GM23248 (cell line): Measurements from ENCODE around the gene OSBPL5. TPM values are rescaled to one million over a fixed set of nuclear protein-coding genes. Genes with fewer than 3 reads are reported as not detected.

ENCODE experiments used
- DNase-seq: peaks from one replicate; pipeline ENCODE4 v3.0.0-alpha.2; 2015
- H2AFZ ChIP-seq: fragments of 200-600 bp; sonication (generic); 2 replicates; pipeline ENCODE4 v1.6.1; 2016; ENCODE audit warnings: antibody characterized with exemption
- H3F3A ChIP-seq: fragments of 200-600 bp; sonication (generic); 2 replicates; pipeline ENCODE4 v1.6.1; 2016; ENCODE audit warnings: mild to moderate bottlenecking, antibody characterized with exemption, mixed run types; ENCODE audit not compliant: insufficient read depth
- H3K27ac ChIP-seq: fragments of 200-600 bp; sonication (generic); 2 replicates; pipeline ENCODE4 v1.5.1; 2016; ENCODE audit warnings: mild to moderate bottlenecking
- H3K27me3 ChIP-seq: fragments of 200-600 bp; sonication (generic); replicated peaks from 2 replicates; pipeline ENCODE4 v1.6.1; 2016; ENCODE audit warnings: mild to moderate bottlenecking; ENCODE audit not compliant: insufficient read depth
- H3K36me3 ChIP-seq: fragments of 200-600 bp; sonication (generic); 2 replicates; pipeline ENCODE4 v1.6.1; 2016; ENCODE audit warnings: low read depth, mild to moderate bottlenecking
- H3K4me1 ChIP-seq: fragments of 200-600 bp; sonication (generic); 2 replicates; pipeline ENCODE4 v1.6.1; 2016; ENCODE audit warnings: mild to moderate bottlenecking; ENCODE audit not compliant: insufficient read depth
- H3K4me2 ChIP-seq: fragments of 200-600 bp; sonication (generic); one replicate; pipeline ENCODE4 v1.6.1; 2016; ENCODE audit warnings: mild to moderate bottlenecking; ENCODE audit not compliant: unreplicated experiment
- H3K4me3 ChIP-seq: fragments of 200-600 bp; sonication (generic); 2 replicates; pipeline ENCODE4 v1.5.1; 2016; ENCODE audit warnings: mild to moderate bottlenecking
- H3K79me2 ChIP-seq: fragments of 200-600 bp; sonication (generic); 2 replicates; pipeline ENCODE4 v1.6.1; 2016; ENCODE audit warnings: mild to moderate bottlenecking; ENCODE audit not compliant: insufficient read depth
- H3K9ac ChIP-seq: fragments of 200-600 bp; sonication (generic); 2 replicates; pipeline ENCODE4 v1.6.1; 2016; ENCODE audit warnings: mild to moderate bottlenecking
- H3K9me2 ChIP-seq: fragments of 200-600 bp; sonication (generic); 2 replicates; pipeline ENCODE4 v1.6.1; 2016; ENCODE audit warnings: mixed run types, mild to moderate bottlenecking, moderate library complexity; ENCODE audit not compliant: insufficient read depth
- H3K9me3 ChIP-seq: fragments of 200-600 bp; sonication (generic); one replicate; pipeline ENCODE4 v1.6.1; 2017; ENCODE audit warnings: low read depth
- H4K20me1 ChIP-seq: fragments of 200-600 bp; sonication (generic); 2 replicates; pipeline ENCODE4 v1.6.0; 2016; ENCODE audit not compliant: insufficient read depth
- EZH2 ChIP-seq: fragments of 200-600 bp; sonication (generic); IDR thresholded peaks from 2 replicates; pipeline ENCODE4 v1.6.1; 2018; ENCODE audit warnings: antibody characterized with exemption, mild to moderate bottlenecking; ENCODE audit not compliant: insufficient read depth, poor library complexity, severe bottlenecking
- EZH2phosphoT487 ChIP-seq: fragments of 200-600 bp; sonication (generic); IDR thresholded peaks from 2 replicates; pipeline ENCODE4 v1.6.1; 2018; ENCODE audit warnings: antibody characterized with exemption, moderate library complexity, mild to moderate bottlenecking, low read depth; ENCODE audit not compliant: insufficient read depth
- WGBS, 2 experiments: methylation state at CpG; one replicate each; pipeline ENCODE4 v1.1.6; 2015 to 2017; ENCODE audit warnings: low lambda C conversion rate in 2 of 2, low coverage in 1 of 2; ENCODE audit errors: missing lambda C conversion rate in 2 of 2; 5-methylcytosine and 5-hydroxymethylcytosine counted together
- in situ Hi-C: fragments of 300-500 bp; cut with MboI; formaldehyde crosslinking; loops from 2 replicates; pipeline ENCODE4 v1.15.0; 2020
- polyA plus RNA-seq: library from polyadenylated mRNA; unstranded; fragments of >200 nt; fragmentation: Nextera tagmentation; extraction: Ambion mirVana; gene quantifications from 2 replicates; pipeline ENCODE4 v1.2.1, GENCODE V29; 2016
- total RNA-seq: library from RNA; depleted of rRNA; stranded (reverse); fragments of >200 nt; shearing (Covaris generic); gene quantifications from 2 replicates; pipeline ENCODE4 v1.2.3, GENCODE V29; 2014

OSBPL5 gene
- total and polyA plus RNA-seq, 2 experiments from 2014 or later, result 27.9 to 57.6 TPM

- 36 to 39% methylated on average over 15 of the region's 15 CpGs for WGBS, 2 experiments
Measured at GRCh38 chr11:3163241-3163981, 1.7 kb downstream of the OSBPL5 start.

GRCh38 chr11:3162410-3163240 is 2.5 kb downstream of the OSBPL5 start:
- no peaks in the 10 kb centered on the region for H3F3A ChIP-seq
- peaks cover 65% of the 10 kb centered on the region for H3K79me2 ChIP-seq
- TF ChIP-seq EZH2phosphoT487, result no peak
- no peaks in the 10 kb centered on the region for H3K27me3 ChIP-seq
- WGBS, 2 experiments, result 38 to 39% methylated on average over 21 of the region's 21 CpGs
- no peak for DNase-seq
- peak overlapping the region; percentile 34 for H3K4me3 ChIP-seq
- in situ Hi-C loops, result no loop called here
- no peaks in the 10 kb centered on the region for H3K9me3 ChIP-seq
- H3K36me3 ChIP-seq, result no peaks in the 10 kb centered on the region
- H3K4me2 ChIP-seq, result peak overlapping the region; percentile 81
- no peaks in the 10 kb centered on the region for H4K20me1 ChIP-seq
- peak overlapping the region; percentile 21; the same call in 1 of the 2 replicates for H3K9ac ChIP-seq
- H2AFZ ChIP-seq, result no peak overlapping the region
- no peak overlapping the region for H3K27ac ChIP-seq
- peaks cover 34% of the 10 kb centered on the region for H3K4me1 ChIP-seq
- no peaks in the 10 kb centered on the region for H3K9me2 ChIP-seq

More at GRCh38 chr11:3163241-3163981, 1.7 kb downstream of the OSBPL5 start:
- Histone ChIP-seq H4K20me1 (no peaks in the 10 kb centered on the region), H3K4me2 (peak overlapping the region; percentile 81), H3K4me3 (peak overlapping the region; percentile 82), H3K79me2 (peaks cover 57% of the 10 kb centered on the region), H3K9ac (peak overlapping the region; percentile 86), H3K4me1 (peaks cover 32% of the 10 kb centered on the region), H3K27ac (no peak overlapping the region), H3K9me2 (no peaks in the 10 kb centered on the region), H2AFZ (no peak overlapping the region), H3K36me3 (no peaks in the 10 kb centered on the region), H3K27me3 (no peaks in the 10 kb centered on the region), H3F3A (no peaks in the 10 kb centered on the region), H3K9me3 (no peaks in the 10 kb centered on the region)
- in situ Hi-C loops, result no loop called here
- TF ChIP-seq EZH2 (no peak), EZH2phosphoT487 (no peak)
- DNase-seq, result peak; percentile 28

DNA sequence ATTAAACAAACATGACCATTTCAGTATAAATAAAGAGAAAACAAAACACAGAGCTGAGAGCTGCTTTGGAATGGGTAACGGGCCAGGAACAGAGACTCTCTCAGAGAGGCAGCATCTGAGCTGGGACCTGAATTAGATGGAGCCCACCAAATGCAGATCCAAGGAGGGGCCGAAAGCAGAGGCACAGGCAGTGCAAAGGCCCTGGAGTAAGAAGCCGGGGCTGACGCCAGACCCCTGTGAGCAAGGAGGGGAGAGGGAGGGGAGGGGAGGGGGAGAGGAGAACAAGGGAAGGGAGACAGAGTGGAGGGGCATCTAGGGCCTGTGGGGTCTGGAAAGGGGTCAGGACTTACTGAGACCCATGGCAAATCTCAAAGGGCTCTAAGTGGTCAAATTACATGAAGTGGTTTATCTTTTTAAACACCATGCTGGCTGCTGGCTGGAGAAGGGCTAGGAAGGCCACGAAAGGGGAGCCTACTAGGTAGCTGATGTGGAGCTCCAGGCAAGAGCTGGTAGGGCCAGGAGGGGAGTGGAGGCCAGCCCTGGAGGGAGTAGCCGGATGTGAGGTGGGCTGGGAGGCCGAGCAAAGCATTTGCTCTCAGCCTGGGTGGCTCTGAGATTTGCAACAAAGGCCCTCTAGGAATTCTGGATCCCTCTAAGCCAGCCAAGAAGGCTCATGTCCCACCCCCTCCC is 3.2 kb downstream of the OSBPL5 start:
- Histone ChIP-seq H2AFZ (no peak overlapping the region), H3K4me1 (peaks cover 42% of the 10 kb centered on the region), H3K9me3 (no peaks in the 10 kb centered on the region), H3F3A (no peaks in the 10 kb centered on the region), H3K4me3 (peak overlapping the region; percentile 78; the same call in 1 of the 2 replicates), H3K9me2 (no peaks in the 10 kb centered on the region), H3K4me2 (peak overlapping the region; percentile 81), H3K79me2 (peaks cover 73% of the 10 kb centered on the region), H3K27me3 (no peaks in the 10 kb centered on the region), H3K36me3 (no peaks in the 10 kb centered on the region), H4K20me1 (no peaks in the 10 kb centered on the region), H3K27ac (peak overlapping the region; percentile 51; the same call in 1 of the 2 replicates), H3K9ac (0 out of 2 replicates have a peak overlapping the region, but pooled peaks have one; percentile 21)
- in situ Hi-C loops, result no loop called here
- DNase-seq, result no peak
- no peak for TF ChIP-seq EZH2
- no peak for TF ChIP-seq EZH2phosphoT487
- WGBS, 2 experiments, result 75 to 84% methylated on average over 7 of the region's 7 CpGs

DNA sequence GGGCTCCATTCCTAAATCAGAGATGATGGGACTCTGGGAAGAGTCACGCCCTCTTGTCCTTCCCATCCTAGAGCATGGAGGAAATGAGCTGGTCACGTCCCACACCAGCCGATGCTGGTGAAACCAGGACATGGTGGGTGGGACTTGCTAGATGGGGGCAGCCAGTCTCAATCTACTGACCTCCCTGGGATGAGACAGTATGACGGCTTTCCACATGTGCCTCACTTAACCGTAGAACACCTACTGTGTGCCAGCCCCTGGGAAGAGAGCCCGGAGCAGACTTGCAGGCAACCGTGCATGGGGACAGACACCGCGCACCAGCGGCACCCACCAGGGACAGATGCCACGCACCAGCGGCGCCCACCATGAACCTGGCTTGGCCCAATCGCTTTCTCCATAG is 3.8 kb downstream of the OSBPL5 start:
- H3K36me3 ChIP-seq, result no peaks in the 10 kb centered on the region
- peaks cover 78% of the 10 kb centered on the region for H3K79me2 ChIP-seq
- H3K27me3 ChIP-seq, result no peaks in the 10 kb centered on the region
- peak overlapping the region; percentile 51 for H3K27ac ChIP-seq
- no peak overlapping the region; the same call in 1 of the 2 replicates for H3K9ac ChIP-seq
- H3F3A ChIP-seq, result no peaks in the 10 kb centered on the region
- H3K4me2 ChIP-seq, result peak overlapping the region; percentile 63
- no peaks in the 10 kb centered on the region for H3K9me3 ChIP-seq
- WGBS, 2 experiments, result 57 to 62% methylated on average over 14 of the region's 14 CpGs
- H4K20me1 ChIP-seq, result no peaks in the 10 kb centered on the region
- H3K4me1 ChIP-seq, result peaks cover 46% of the 10 kb centered on the region
- H3K9me2 ChIP-seq, result no peaks in the 10 kb centered on the region
- no peak overlapping the region for H2AFZ ChIP-seq
- in situ Hi-C loops, result no loop called here
- peak overlapping the region; percentile 78 for H3K4me3 ChIP-seq
- peak; percentile 71 for DNase-seq
- TF ChIP-seq EZH2phosphoT487 (no peak), EZH2 (no peak)
